HG03354 (cell line): ENCODE measurements around the gene KAZN.

ENCODE experiments used
- ATAC-seq: cut with Tn5 transposase; IDR thresholded peaks from one replicate; pipeline ENCODE4 v1.9.1; 2021; ENCODE audit warnings: mild to moderate bottlenecking; ENCODE audit not compliant: unreplicated experiment, poor library complexity, severe bottlenecking

Gene KAZN

GRCh38 chr1:14733048-14733778 lies 134.7 kb downstream of the KAZN start:
- no peak for ATAC-seq

GRCh38 chr1:14733779-14734140 lies 135.3 kb downstream of the KAZN start:
- no peak for ATAC-seq

GRCh38 chr1:14735841-14736240 lies 137.4 kb downstream of the KAZN start:
- ATAC-seq, result no peak

DNA sequence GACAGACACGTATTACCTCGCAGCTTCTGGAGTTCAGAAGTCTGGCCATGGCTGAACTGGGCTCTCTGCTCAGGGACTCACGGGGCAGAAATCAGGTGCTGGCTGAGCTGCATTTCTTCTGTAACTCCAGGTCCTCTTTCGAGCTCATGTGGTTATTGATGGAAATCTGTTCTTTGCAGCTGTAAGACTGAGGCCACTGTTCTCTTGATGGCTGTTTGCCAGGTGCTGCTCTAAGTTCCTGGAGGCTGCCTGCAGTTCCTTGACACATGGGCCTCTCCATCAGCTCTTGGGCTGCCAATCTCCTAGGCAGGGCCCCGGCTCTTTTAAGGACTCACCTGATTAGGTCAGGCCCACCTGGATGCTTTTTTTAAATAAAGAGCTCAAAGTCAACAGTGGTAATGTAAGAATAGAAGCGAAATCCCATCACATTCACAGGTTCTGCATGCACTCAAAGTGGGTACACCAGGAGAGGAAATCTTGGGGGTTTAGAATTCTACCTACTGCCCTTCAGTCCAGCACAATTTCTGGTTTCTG lies 139.1 kb downstream of the KAZN start:
- no peak for ATAC-seq

GRCh38 chr1:14738235-14738634 lies 139.8 kb downstream of the KAZN start:
- ATAC-seq, result no peak

- ATAC-seq, result no peak
Observed at GRCh38 chr1:14738647-14739046, 140.2 kb downstream of the KAZN start.

GRCh38 chr1:14739082-14739832 lies 140.8 kb downstream of the KAZN start:
- ATAC-seq, result no peak

- no peak for ATAC-seq
Observed at GRCh38 chr1:14740016-14740415, 141.5 kb downstream of the KAZN start.

DNA sequence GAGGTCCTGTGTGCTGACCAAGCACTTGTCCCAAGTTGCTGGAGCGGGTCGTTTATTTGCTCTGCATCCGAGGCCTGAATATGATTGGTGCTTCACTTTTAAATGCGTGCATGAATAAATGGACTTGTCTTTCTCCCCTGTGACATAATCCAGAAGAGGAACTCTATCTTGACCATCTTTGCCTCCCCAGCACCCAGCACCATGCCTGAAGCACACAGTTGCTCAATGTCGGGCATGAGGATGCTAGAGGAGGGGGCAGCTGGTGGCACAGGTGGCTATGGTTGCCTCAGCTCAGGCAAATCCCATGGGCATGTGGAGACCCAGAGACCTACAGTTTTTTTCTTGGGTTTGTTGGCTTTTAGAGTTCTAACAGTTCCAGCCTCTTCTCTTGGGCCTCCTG lies 142.6 kb downstream of the KAZN start:
- no peak for ATAC-seq

- ATAC-seq, result no peak
Observed at GRCh38 chr1:14741532-14741931, 143.0 kb downstream of the KAZN start.

GRCh38 chr1:14742181-14742980 lies 143.9 kb downstream of the KAZN start:
- ATAC-seq, result no peak

DNA sequence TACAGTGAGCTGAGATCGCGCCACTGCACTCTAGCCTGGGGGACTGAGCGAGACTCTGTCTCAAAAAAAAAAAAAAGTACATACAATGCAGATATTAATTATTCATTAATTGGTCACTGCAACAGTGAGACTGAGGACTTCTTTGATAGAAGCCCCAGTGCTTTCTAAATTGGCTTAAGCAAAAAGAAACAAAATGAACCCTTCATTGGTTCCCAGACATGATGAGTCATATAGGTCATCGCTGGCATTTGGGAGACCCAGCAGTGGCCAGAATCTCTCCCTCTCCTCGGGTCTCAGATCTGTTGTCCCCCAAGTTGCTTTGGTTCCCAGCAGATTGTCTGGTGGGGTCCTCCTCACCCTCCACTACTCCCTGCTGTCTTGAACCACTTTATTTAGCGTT lies 144.9 kb downstream of the KAZN start:
- ATAC-seq, result no peak

GRCh38 chr1:14745001-14745720 lies 146.7 kb downstream of the KAZN start:
- no peak for ATAC-seq

- no peak for ATAC-seq
Observed at GRCh38 chr1:14745789-14746188, 147.3 kb downstream of the KAZN start.

DNA sequence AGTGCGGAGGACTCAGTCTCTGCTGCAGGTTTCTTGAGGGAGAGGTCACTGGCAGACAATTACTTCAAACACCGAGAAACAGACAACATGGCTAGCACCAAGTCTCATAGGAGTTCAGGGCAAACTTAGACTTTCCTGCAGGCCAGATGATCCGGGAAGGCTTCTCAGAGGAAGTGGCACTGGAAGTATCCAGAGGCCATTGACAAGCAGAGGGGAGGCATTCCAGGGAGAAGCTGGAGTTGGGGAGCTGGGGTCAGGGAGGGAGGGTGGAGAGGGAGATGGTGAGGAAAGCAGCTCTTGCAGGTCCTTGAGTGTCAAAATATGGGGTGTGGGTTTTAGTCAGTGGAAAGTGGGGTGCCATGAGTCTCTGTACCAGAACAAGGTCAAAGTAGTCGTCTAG lies 147.9 kb downstream of the KAZN start:
- no peak for ATAC-seq

DNA sequence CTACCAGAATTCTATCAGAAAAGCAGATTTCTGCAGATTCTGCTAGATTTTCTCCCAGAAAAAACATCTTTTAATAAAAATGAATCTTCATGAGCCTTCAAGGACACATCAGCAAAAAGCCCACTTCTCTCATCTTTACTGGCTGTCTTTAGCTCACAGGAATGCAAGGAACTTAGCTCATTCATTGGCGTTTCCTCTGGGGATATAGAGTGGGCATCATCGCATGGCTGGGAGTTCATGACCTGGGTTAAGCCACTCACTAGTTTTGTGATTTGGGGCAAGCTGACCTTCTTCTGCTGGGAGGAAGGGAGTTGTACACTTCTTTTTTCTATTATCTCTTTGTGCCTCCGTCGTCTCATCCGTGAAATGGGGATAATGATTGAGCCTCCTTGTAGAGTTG lies 149.7 kb downstream of the KAZN start:
- no peak for ATAC-seq

- no peak for ATAC-seq
Observed at GRCh38 chr1:14748977-14749376, 150.5 kb downstream of the KAZN start.

GRCh38 chr1:14750490-14750889 lies 152.0 kb downstream of the KAZN start:
- ATAC-seq, result no peak

DNA sequence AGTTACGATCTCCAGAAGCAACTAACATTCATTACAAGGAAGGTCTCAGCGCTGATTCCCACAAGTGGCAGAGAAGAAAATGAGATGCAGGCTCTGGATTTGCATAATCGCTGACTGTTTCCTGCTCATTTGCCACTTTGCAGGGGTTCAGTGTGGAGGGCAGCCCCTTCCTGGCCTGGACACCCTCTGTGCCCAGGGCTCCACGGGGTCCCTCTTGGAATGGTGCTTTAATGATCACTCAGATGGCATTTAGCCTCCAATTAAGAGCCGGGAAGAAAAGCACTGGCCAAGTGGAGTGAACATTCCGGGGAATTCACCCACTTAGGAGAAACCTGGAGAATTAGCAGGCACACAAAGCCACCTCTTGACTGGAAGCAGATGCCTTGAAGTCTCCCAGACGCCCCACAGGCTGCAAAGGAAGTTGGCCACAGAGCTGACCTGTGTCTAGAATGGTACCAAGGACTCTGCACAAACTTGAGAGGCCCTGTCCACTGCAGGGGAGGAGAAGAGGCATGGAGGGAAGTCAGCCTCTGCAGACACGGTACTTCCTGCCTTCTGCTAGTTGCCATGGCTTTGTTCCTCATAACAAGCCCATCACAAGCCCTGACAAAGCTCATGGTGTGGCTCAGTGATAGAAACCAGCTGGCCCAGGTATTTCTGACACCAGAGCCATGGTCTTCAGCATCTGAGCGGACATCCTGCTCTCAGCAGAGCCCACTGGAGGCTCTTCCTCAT lies 157.2 kb downstream of the KAZN start:
- ATAC-seq, result no peak
